ENCODE data around the gene BTBD17.

GRCh38 chr17:74369665-74370490 is 8.2 kb upstream of the BTBD17 start:
- TF ChIP-seq RAD21 (IDR thresholded peaks at IDR 0.05 in 1 of 2, conservative IDR thresholded peaks at IDR 0.05 in 1 of 2; ENCODE audit: low read depth in 2 of 2, low read length in 2 of 2): no peak
- TF ChIP-seq RNF2 (IDR thresholded peaks at IDR 0.05; ENCODE audit: borderline replicate concordance, low read depth, low read length, missing control alignments, poor library complexity, severe bottlenecking): no peak
- TF ChIP-seq CTCF (IDR thresholded peaks at IDR 0.05; ENCODE audit: control extremely low read depth in 1 of 3, insufficient read depth in 1 of 3, low read depth in 1 of 3, low read length in 3 of 3): no peak
- TF ChIP-seq EZH2 (IDR thresholded peaks at IDR 0.05; ENCODE audit: low read depth, low read length, severe bottlenecking): no peak
- TF ChIP-seq ZNF274 (IDR thresholded peaks at IDR 0.05; ENCODE audit: borderline replicate concordance, extremely low read depth, low read length): no peak
- no peak for TF ChIP-seq SUZ12 (IDR thresholded peaks at IDR 0.05; ENCODE audit: low read length)
- no peak for TF ChIP-seq ASH2L (IDR thresholded peaks at IDR 0.05; ENCODE audit: low read length)
- no peak for TF ChIP-seq RFX5 (IDR thresholded peaks at IDR 0.05; ENCODE audit: borderline replicate concordance, low read depth, low read length)
- no peak for TF ChIP-seq SAP30 (IDR thresholded peaks at IDR 0.05; ENCODE audit: insufficient read depth, insufficient replicate concordance, low read length)
- no peak for TF ChIP-seq EGR1 (IDR thresholded peaks at IDR 0.05; ENCODE audit: borderline replicate concordance, low read depth, low read length)
